ENCODE results near the gene ACY1.
A peak's percentile ranks its signal among the peaks of the same experiment; 100 is the strongest.

ACY1 gene

DNA sequence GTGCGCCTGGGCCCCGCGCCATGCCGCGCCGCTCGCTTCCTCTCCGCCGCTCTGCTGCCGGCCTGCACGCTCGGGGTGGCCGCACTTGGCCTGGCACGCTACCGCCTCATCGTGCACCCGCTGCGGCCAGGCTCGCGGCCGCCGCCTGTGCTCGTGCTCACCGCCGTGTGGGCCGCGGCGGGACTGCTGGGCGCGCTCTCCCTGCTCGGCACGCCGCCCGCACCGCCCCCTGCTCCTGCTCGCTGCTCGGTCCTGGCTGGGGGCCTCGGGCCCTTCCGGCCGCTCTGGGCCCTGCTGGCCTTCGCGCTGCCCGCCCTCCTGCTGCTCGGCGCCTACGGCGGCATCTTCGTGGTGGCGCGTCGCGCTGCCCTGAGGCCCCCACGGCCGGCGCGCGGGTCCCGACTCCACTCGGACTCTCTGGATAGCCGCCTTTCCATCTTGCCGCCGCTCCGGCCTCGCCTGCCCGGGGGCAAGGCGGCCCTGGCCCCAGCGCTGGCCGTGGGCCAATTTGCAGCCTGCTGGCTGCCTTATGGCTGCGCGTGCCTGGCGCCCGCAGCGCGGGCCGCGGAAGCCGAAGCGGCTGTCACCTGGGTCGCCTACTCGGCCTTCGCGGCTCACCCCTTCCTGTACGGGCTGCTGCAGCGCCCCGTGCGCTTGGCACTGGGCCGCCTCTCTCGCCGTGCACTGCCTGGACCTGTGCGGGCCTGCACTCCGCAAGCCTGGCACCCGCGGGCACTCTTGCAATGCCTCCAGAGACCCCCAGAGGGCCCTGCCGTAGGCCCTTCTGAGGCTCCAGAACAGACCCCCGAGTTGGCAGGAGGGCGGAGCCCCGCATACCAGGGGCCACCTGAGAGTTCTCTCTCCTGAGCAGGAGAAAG lies 27.2 kb upstream of the ACY1 start:
- H3K9me2 ChIP-seq (replicated peaks; ENCODE audit: insufficient read depth, low read length), result no peaks in the 10 kb centered on the region

DNA sequence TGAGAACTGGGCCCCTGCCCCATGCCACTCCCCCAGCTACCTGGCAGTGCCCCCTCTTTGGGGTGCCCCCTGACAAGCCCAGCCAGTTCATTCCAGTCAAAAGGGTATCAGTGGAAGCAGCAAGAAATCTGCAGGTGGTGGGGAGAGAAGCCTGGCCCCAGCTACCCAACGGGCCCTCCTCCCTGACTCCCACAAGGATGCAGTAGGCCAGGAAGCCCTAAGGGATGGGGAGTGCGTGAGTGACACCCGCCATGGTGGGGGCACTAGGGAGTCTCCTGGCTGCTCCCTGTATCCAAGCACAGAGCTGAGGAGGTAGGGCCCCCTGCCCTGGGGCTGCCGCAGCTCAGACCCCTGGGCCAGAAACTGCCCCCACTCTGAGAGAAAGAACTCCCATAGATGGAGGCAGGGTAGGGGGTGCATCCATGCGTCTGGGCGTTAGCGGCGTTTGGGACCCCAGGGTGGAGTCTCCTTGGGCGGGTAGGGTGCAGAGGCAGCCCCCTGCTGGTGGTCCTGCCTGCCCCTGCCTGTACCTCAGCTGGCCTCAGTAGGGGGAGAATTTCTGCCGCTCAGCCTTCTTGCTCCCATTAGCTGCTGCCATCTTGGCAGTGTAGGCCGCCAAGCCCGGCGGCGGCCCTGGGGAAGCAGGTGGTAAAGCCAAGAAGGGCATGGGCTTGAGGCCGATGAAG lies 25.7 kb upstream of the ACY1 start:
- Histone ChIP-seq H3K36me3 (replicated peaks; ENCODE audit: insufficient read depth, low read length) (no peaks in the 10 kb centered on the region), H3K4me1 (ENCODE audit: low read length) (no peaks in the 10 kb centered on the region), H3K4me2 (ENCODE audit: low read depth, low read length) (no peak overlapping the region), H3K27ac (ENCODE audit: low read length) (no peak overlapping the region), H3K9me3 (replicated peaks; ENCODE audit: insufficient read depth, low read length) (no peaks in the 10 kb centered on the region), H2AFZ (ENCODE audit: low read length) (no peak overlapping the region), H3K9me2 (replicated peaks; ENCODE audit: insufficient read depth, low read length) (no peaks in the 10 kb centered on the region), H3K27me3 (replicated peaks; ENCODE audit: insufficient read depth, low read length) (peaks cover 12% of the 10 kb centered on the region; the same call in 1 of the 2 replicates), H3K79me2 (ENCODE audit: low read length) (no peaks in the 10 kb centered on the region), H3K4me3 (ENCODE audit: low read length) (no peak overlapping the region), H4K20me1 (ENCODE audit: insufficient read depth, low read length) (no peaks in the 10 kb centered on the region), H3K9ac (ENCODE audit: low read length) (no peak overlapping the region), H3F3A (ENCODE audit: insufficient read depth, low read length) (no peaks in the 10 kb centered on the region)
- TF ChIP-seq EZH2 (optimal IDR thresholded peaks at IDR 0.05; ENCODE audit: low read depth, low read length) (no peak), EZH2phosphoT487 (IDR thresholded peaks at IDR 0.05; ENCODE audit: low read length) (no peak)
- TF ChIP-seq, protein P1, sequence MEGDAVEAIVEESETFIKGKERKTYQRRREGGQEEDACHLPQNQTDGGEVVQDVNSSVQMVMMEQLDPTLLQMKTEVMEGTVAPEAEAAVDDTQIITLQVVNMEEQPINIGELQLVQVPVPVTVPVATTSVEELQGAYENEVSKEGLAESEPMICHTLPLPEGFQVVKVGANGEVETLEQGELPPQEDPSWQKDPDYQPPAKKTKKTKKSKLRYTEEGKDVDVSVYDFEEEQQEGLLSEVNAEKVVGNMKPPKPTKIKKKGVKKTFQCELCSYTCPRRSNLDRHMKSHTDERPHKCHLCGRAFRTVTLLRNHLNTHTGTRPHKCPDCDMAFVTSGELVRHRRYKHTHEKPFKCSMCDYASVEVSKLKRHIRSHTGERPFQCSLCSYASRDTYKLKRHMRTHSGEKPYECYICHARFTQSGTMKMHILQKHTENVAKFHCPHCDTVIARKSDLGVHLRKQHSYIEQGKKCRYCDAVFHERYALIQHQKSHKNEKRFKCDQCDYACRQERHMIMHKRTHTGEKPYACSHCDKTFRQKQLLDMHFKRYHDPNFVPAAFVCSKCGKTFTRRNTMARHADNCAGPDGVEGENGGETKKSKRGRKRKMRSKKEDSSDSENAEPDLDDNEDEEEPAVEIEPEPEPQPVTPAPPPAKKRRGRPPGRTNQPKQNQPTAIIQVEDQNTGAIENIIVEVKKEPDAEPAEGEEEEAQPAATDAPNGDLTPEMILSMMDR (IDR thresholded peaks at IDR 0.05; ENCODE audit: low read length), result no peak
- no peak for DNase-seq

More for the DNA sequence above, 27.2 kb upstream of the ACY1 start:
- DNase-seq, result no peak
- Histone ChIP-seq H3K79me2 (ENCODE audit: low read length) (no peaks in the 10 kb centered on the region), H3K27ac (ENCODE audit: low read length) (no peak overlapping the region), H3K4me2 (ENCODE audit: low read depth, low read length) (0 out of 2 replicates have a peak overlapping the region, but pooled peaks have one; percentile 15), H2AFZ (ENCODE audit: low read length) (no peak overlapping the region), H3K27me3 (replicated peaks; ENCODE audit: insufficient read depth, low read length) (peaks cover 12% of the 10 kb centered on the region; the same call in 1 of the 2 replicates), H4K20me1 (ENCODE audit: insufficient read depth, low read length) (no peaks in the 10 kb centered on the region), H3K4me3 (ENCODE audit: low read length) (no peak overlapping the region), H3K9ac (ENCODE audit: low read length) (no peak overlapping the region), H3K9me3 (replicated peaks; ENCODE audit: insufficient read depth, low read length) (no peaks in the 10 kb centered on the region), H3F3A (ENCODE audit: insufficient read depth, low read length) (no peaks in the 10 kb centered on the region), H3K36me3 (replicated peaks; ENCODE audit: insufficient read depth, low read length) (no peaks in the 10 kb centered on the region), H3K4me1 (ENCODE audit: low read length) (no peaks in the 10 kb centered on the region)
- TF ChIP-seq EZH2phosphoT487 (IDR thresholded peaks at IDR 0.05; ENCODE audit: low read length), result no peak
- no peak for TF ChIP-seq EZH2 (optimal IDR thresholded peaks at IDR 0.05; ENCODE audit: low read depth, low read length)
- TF ChIP-seq, protein P1 (IDR thresholded peaks at IDR 0.05; ENCODE audit: low read length), result peak; percentile 14; the same call in 1 of the 2 replicates

DNA sequence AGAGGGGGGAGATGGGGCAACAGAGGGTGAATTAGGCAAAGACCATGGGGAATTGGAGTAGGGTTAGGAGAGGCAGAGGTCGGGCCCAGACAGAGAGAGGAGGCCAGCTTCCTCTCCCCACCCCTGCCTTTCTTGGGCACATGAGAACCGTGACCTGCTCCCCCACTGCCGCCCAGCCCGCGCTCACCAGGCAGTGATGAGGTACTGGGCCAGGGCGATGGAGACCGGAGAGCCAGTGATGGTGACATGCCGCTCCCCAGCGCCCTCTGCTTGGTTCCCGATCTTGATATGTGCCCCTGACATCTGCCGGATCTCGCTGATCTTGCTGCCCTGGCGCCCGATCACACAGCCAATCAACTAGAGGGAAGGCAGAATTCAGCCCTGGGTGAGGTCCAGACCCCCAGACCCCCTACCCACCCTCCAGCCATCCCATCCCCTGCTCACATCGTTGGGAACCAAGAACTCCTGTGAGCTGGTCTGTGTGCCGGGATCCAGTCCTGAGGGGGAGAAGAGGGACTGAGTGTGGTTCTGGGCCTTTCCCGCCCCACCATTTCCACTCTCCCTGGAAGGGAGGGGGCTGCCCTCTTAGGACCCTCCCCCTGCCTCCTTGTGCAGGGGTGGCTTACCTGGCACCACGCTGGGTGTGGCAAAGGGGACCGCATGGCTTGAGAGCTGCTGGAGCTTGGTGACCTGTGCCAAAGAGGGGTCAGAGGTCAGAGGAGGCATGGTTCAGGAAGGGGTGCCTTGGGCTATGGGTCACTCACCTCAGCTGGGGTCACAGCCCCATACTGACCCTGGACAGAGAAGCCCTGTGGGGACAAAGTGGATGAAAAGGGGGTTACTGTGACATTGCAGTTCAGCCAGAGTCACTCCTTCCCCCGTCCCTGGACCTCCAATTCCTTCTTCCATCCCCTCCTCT lies 24.5 kb upstream of the ACY1 start:
- no peaks in the 10 kb centered on the region for H3K4me1 ChIP-seq (ENCODE audit: low read length)
- no peak overlapping the region for H3K27ac ChIP-seq (ENCODE audit: low read length)
- no peak overlapping the region for H3K4me3 ChIP-seq (ENCODE audit: low read length)
- H3K9ac ChIP-seq (ENCODE audit: low read length), result no peak overlapping the region
- no peaks in the 10 kb centered on the region for H3K9me2 ChIP-seq (replicated peaks; ENCODE audit: insufficient read depth, low read length)
- no peaks in the 10 kb centered on the region for H3K36me3 ChIP-seq (replicated peaks; ENCODE audit: insufficient read depth, low read length)
- no peaks in the 10 kb centered on the region for H3K79me2 ChIP-seq (ENCODE audit: low read length)
- peaks cover 10% of the 10 kb centered on the region; the same call in 1 of the 2 replicates for H3K27me3 ChIP-seq (replicated peaks; ENCODE audit: insufficient read depth, low read length)
- no peak overlapping the region for H2AFZ ChIP-seq (ENCODE audit: low read length)
- DNase-seq, result no peak
- H3K4me2 ChIP-seq (ENCODE audit: low read depth, low read length), result no peak overlapping the region
- no peaks in the 10 kb centered on the region for H3K9me3 ChIP-seq (replicated peaks; ENCODE audit: insufficient read depth, low read length)
- H4K20me1 ChIP-seq (ENCODE audit: insufficient read depth, low read length), result no peaks in the 10 kb centered on the region
- no peaks in the 10 kb centered on the region for H3F3A ChIP-seq (ENCODE audit: insufficient read depth, low read length)
- TF ChIP-seq, protein P1 (IDR thresholded peaks at IDR 0.05; ENCODE audit: low read length), result no peak
- TF ChIP-seq EZH2 (optimal IDR thresholded peaks at IDR 0.05; ENCODE audit: low read depth, low read length), result no peak
- TF ChIP-seq EZH2phosphoT487 (IDR thresholded peaks at IDR 0.05; ENCODE audit: low read length), result no peak

Measured in MM.1S (cell line).